A549 treated with CpdA at 1 μM for 4 hours (cell line): ENCODE data around the gene GRID2. TPM values are rescaled to one million over a fixed set of nuclear protein-coding genes. Genes with fewer than 3 reads are reported as not detected.

Experiments used
- total RNA-seq: library from RNA; stranded (reverse); fragments of 200-300 nt; extraction: Qiagen RNA extraction; gene quantifications from 5 replicates; pipeline ENCODE4 v1.2.3, GENCODE V29; 2022; ENCODE audit warnings: low read depth

Gene GRID2
- total RNA-seq: not detected in 5 replicates

DNA sequence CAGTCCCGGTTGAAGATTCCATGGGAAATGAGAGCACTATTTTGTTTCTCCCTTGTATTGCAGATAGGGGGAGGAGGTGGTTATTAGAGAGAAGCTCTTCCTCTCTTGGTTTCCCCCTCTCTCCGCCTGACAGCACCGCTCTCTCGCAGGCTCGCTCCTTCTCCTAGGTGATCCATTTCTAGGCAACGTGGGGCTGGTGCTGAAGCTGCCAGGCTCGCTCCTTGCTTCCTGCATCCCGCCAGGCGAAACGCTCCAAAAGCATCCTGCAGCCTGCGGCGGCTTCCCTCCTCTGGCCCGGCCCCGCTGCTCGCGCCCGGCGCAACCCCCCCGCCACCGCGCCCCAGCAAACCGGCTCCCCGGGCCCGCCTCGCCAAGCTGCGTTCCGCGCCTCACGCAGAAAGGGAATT, at the start of gene GRID2:
TSS of gene GRID2 (plus strand) at position 346 of the 407 bp plus-strand sequence.

